ENCODE data around the gene PLAC9. TPM values are rescaled to one million over a fixed set of nuclear protein-coding genes. Genes with fewer than 3 reads are reported as not detected.

Gene PLAC9
- total RNA-seq, 1 experiment from 2014 or later, result 7.3 TPM

GRCh38 chr10:80184291-80184690 lies 51.8 kb downstream of the PLAC9 start:
- Mint-ChIP-seq H3K4me1 (peaks cover 25% of the 10 kb centered on the region), H3K4me3 (no peak overlapping the region), H3K27ac (no peak overlapping the region), H3K9me3 (no peaks in the 10 kb centered on the region), H3K27me3 (ENCODE audit: low read depth) (no peaks in the 10 kb centered on the region), H3K36me3 (no peaks in the 10 kb centered on the region)
- no peak for TF ChIP-seq CTCF (IDR thresholded peaks at IDR 0.05)
- TF ChIP-seq CDX4 (CRISPR knock-in tag; IDR thresholded peaks at IDR 0.05; ENCODE audit: borderline replicate concordance), result no peak
- TF ChIP-seq MXD4 (CRISPR knock-in tag; IDR thresholded peaks at IDR 0.05; ENCODE audit: borderline replicate concordance), result no peak
- TF ChIP-seq NR2C2 (CRISPR knock-in tag; IDR thresholded peaks at IDR 0.05), result no peak
- CTCF ChIA-PET, result interaction anchor here (1.2 to 1.4 kb wide), 3 partner anchors 22 to 77 kb away, joined by 3 to 7 read pairs (median 3); no protein-coding TSS in a partner anchor
- POLR2A ChIA-PET, result no interaction called here
- no peak for ATAC-seq
- no peak for DNase-seq (ENCODE audit: low spot score)

GRCh38 chr10:80185578-80186299 lies 53.2 kb downstream of the PLAC9 start:
- Mint-ChIP-seq H3K36me3 (no peaks in the 10 kb centered on the region), H3K27me3 (ENCODE audit: low read depth) (no peaks in the 10 kb centered on the region), H3K4me1 (peaks cover 31% of the 10 kb centered on the region), H3K9me3 (no peaks in the 10 kb centered on the region), H3K4me3 (no peak overlapping the region), H3K27ac (no peak overlapping the region)
- POLR2A ChIA-PET, result no interaction called here
- ATAC-seq (no peak), DNase-seq (ENCODE audit: low spot score) (no peak)
- CTCF ChIA-PET, result interaction anchor here (1.0 to 1.2 kb wide), 2 partner anchors 17 to 42 kb away, joined by 3 to 7 read pairs; no protein-coding TSS in a partner anchor
- no peak for TF ChIP-seq ZMAT4 (CRISPR knock-in tag; IDR thresholded peaks at IDR 0.05)
- no peak for TF ChIP-seq FOXP4 (CRISPR knock-in tag; IDR thresholded peaks at IDR 0.05)
- TF ChIP-seq KAT7 (CRISPR knock-in tag; IDR thresholded peaks at IDR 0.05; ENCODE audit: borderline replicate concordance), result no peak
- TF ChIP-seq TEAD4 (CRISPR knock-in tag; IDR thresholded peaks at IDR 0.05), result no peak
- no peak for TF ChIP-seq JUN (CRISPR knock-in tag; IDR thresholded peaks at IDR 0.05)
- no peak for TF ChIP-seq CTCF (IDR thresholded peaks at IDR 0.05)
- no peak for TF ChIP-seq E2F1 (CRISPR knock-in tag; IDR thresholded peaks at IDR 0.05)
- TF ChIP-seq TEAD1 (CRISPR knock-in tag; IDR thresholded peaks at IDR 0.05), result no peak
- TF ChIP-seq TCF7 (CRISPR knock-in tag; IDR thresholded peaks at IDR 0.05; ENCODE audit: low read depth), result no peak
- no peak for TF ChIP-seq ZNF416 (CRISPR knock-in tag; IDR thresholded peaks at IDR 0.05)
- TF ChIP-seq AR (CRISPR knock-in tag; IDR thresholded peaks at IDR 0.05), result no peak
- TF ChIP-seq USF1 (CRISPR knock-in tag; IDR thresholded peaks at IDR 0.05), result no peak
- no peak for TF ChIP-seq RELA (CRISPR knock-in tag; IDR thresholded peaks at IDR 0.05; ENCODE audit: borderline replicate concordance)
- TF ChIP-seq ZSCAN18 (CRISPR knock-in tag; IDR thresholded peaks at IDR 0.05), result no peak
- TF ChIP-seq ZBTB21 (CRISPR knock-in tag; IDR thresholded peaks at IDR 0.05; ENCODE audit: borderline replicate concordance), result no peak
- no peak for TF ChIP-seq SOX15 (CRISPR knock-in tag; IDR thresholded peaks at IDR 0.05)
- TF ChIP-seq FOXK1 (CRISPR knock-in tag; IDR thresholded peaks at IDR 0.05), result no peak
- TF ChIP-seq TP53 (CRISPR knock-in tag; IDR thresholded peaks at IDR 0.05), result no peak

Measured in WTC11 (cell line).